HepG2 (cell line): ENCODE results near the gene KAZN. TPM values are rescaled to one million over a fixed set of nuclear protein-coding genes. Genes with fewer than 3 reads are reported as not detected.

Source experiments
- ATAC-seq: fragments of 200-7000 bp; cut with Tn5 transposase; 3 replicates; pipeline ENCODE4 v1.9.1; 2020; ENCODE audit warnings: mild to moderate bottlenecking, moderate library complexity
- BruUV-seq: library from RNA; stranded (reverse); fragments of 400-500 nt; replicated peaks from 2 replicates; lab custom pipeline; 2021; lab: Mats Ljungman, UMichigan
- CTCF ChIA-PET: fragments of 300-600 bp; formaldehyde crosslinking; extraction: SDS; loops from one replicate; lab custom pipeline; 2021; ENCODE audit warnings: low total read pairs, inconsistent platforms, low intra/inter-chr PET ratio; lab: Yijun Ruan, JAX
- POLR2A ChIA-PET: fragments of 350-600 bp; sonication (Branson Sonifier 250); formaldehyde crosslinking; loops from one replicate; lab custom pipeline; 2020; ENCODE audit warnings: antibody characterized with exemption, inconsistent platforms; lab: Yijun Ruan, JAX
- DNase-seq: peaks from one replicate; pipeline ENCODE4 v3.0.0-alpha.2; 2015; ENCODE audit warnings: low spot score
- FAIRE-seq: peaks from 3 replicates; lab custom pipeline; 2011; peaks lifted over from hg19 to GRCh38; lab: Jason Lieb, UNC
- H2AFZ ChIP-seq: one replicate; pipeline ENCODE4 v1.6.1; 2011; ENCODE audit warnings: low read length, inconsistent platforms
- H3K27ac ChIP-seq: fragments of 300-600 bp; 3 replicates; pipeline ENCODE4 v1.8.0; 2011; ENCODE audit warnings: mixed run types, mild to moderate bottlenecking, mixed read lengths, low read length, inconsistent platforms; ENCODE audit not compliant: insufficient read depth; ENCODE audit errors: extremely low read length
- H3K27me3 ChIP-seq, 2 experiments: fragments of 200-600 bp in 1 of 2; 2 replicates in 1 of 2; 3 replicates in 1 of 2; pipeline versions ENCODE4 v1.6.0 to v1.8.0; 2011; ENCODE audit warnings: low read length in 2 of 2, mild to moderate bottlenecking in 2 of 2, moderate library complexity in 2 of 2, inconsistent platforms in 1 of 2; ENCODE audit not compliant: insufficient read depth in 2 of 2, control insufficient read depth in 1 of 2
- H3K36me3 ChIP-seq, 2 experiments: fragments of 200-600 bp in 1 of 2; replicated peaks in 1 of 2; 2 replicates in 1 of 2; 3 replicates in 1 of 2; pipeline versions ENCODE4 v1.5.1 to v1.8.0; 2011; ENCODE audit warnings: low read length in 2 of 2, inconsistent platforms in 1 of 2; ENCODE audit not compliant: insufficient read depth in 2 of 2, control insufficient read depth in 1 of 2
- H3K4me1 ChIP-seq: 2 replicates; pipeline ENCODE4 v1.5.1; 2012; ENCODE audit warnings: low read length, inconsistent platforms; ENCODE audit not compliant: insufficient read depth
- H3K4me2 ChIP-seq: 2 replicates; pipeline ENCODE4 v1.6.0; 2011; ENCODE audit warnings: low read depth, low read length, inconsistent platforms
- H3K4me3 ChIP-seq, 3 experiments: fragments of 200-600 bp in 1 of 3; sonication (generic), shearing (Covaris generic) in 1 of 3; replicated peaks in 1 of 3; 2 replicates each; pipeline ENCODE4 v1.5.1; 2011 to 2016; ENCODE audit warnings: low read length in 3 of 3, inconsistent platforms in 2 of 3, low read depth in 2 of 3, mild to moderate bottlenecking in 2 of 3, control low read depth in 1 of 3, mixed read lengths in 1 of 3; ENCODE audit not compliant: insufficient read depth in 1 of 3
- H3K79me2 ChIP-seq: one replicate; pipeline ENCODE4 v1.6.1; 2011; ENCODE audit warnings: low read length, inconsistent platforms; ENCODE audit not compliant: insufficient read depth
- H3K9ac ChIP-seq: 2 replicates; pipeline ENCODE4 v1.6.0; 2011; ENCODE audit warnings: mild to moderate bottlenecking, low read depth, low read length, inconsistent platforms; ENCODE audit not compliant: insufficient read depth
- H3K9me3 ChIP-seq: 2 replicates; pipeline ENCODE4 v1.5.1; 2012; ENCODE audit warnings: mild to moderate bottlenecking, low read length
- H4K20me1 ChIP-seq: 2 replicates; pipeline ENCODE4 v1.6.0; 2011; ENCODE audit warnings: inconsistent platforms, mild to moderate bottlenecking, low read length, moderate library complexity; ENCODE audit not compliant: insufficient read depth
- FOXJ3 ChIP-seq: sonication (generic); formaldehyde crosslinking; IDR thresholded peaks from 2 replicates; pipeline ENCODE4 v1.4.0; 2020; ENCODE audit warnings: missing genetic modification reagents, mild to moderate bottlenecking, borderline replicate concordance
- FOXO1 ChIP-seq: sonication (generic); formaldehyde crosslinking; IDR thresholded peaks from 2 replicates; pipeline ENCODE4 v1.4.0; 2020; ENCODE audit warnings: missing genetic modification reagents
- HMG20A ChIP-seq: IDR thresholded peaks from 2 replicates; pipeline ENCODE4 v1.6.1; 2016; ENCODE audit warnings: borderline replicate concordance
- MYNN ChIP-seq: sonication (generic); formaldehyde crosslinking; IDR thresholded peaks from 2 replicates; pipeline ENCODE4 v1.4.0; 2020; ENCODE audit warnings: mild to moderate bottlenecking, low read depth, missing genetic modification reagents
- NCOA1 ChIP-seq: sonication (generic); formaldehyde crosslinking; IDR thresholded peaks from 2 replicates; pipeline ENCODE4 v1.9.0; 2021; ENCODE audit warnings: missing genetic modification reagents
- SNRNP70 ChIP-seq: fragments of 200-400 bp; formaldehyde crosslinking; IDR thresholded peaks from 2 replicates; pipeline ENCODE4 v1.6.1; 2017; ENCODE audit warnings: mild to moderate bottlenecking, low read depth, low read length, moderate library complexity
- TEAD2 ChIP-seq: sonication (generic); formaldehyde crosslinking; IDR thresholded peaks from 2 replicates; pipeline ENCODE4 v1.9.0; 2021; ENCODE audit warnings: missing genetic modification reagents
- ZNF251 ChIP-seq: sonication (generic); formaldehyde crosslinking; IDR thresholded peaks from 2 replicates; pipeline ENCODE4 v1.9.0; 2021; ENCODE audit warnings: mild to moderate bottlenecking, missing genetic modification reagents
- ZNF264 ChIP-seq: sonication (generic); formaldehyde crosslinking; IDR thresholded peaks from 2 replicates; pipeline ENCODE4 v1.4.0; 2020; ENCODE audit warnings: missing genetic modification reagents
- WGBS: methylation state at CpG from one replicate; pipeline ENCODE4 v1.1.6; 2017; ENCODE audit warnings: low lambda C conversion rate; 5-methylcytosine and 5-hydroxymethylcytosine counted together
- in situ Hi-C: cut with HindIII; loops from 2 replicates; pipeline ENCODE4 v1.10.0; 2017; ENCODE audit warnings: low pct_unique_long_range_greater_than_20kb; ENCODE audit not compliant: extremely low pct_ligation_motif_present
- intact Hi-C: fragments of 100-400 bp; cut with micrococcal nuclease; formaldehyde crosslinking; loops from one replicate; pipeline ENCODE4 v1.10.0; 2022; ENCODE audit not compliant: unreplicated experiment
- polyA plus RNA-seq, 8 experiments: library from polyadenylated mRNA; depleted of rRNA in 3 of 8; stranded (reverse) in 7 of 8; unstranded in 1 of 8; fragments of >200 nt; fragmentation: Illumina TruSeq in 4 of 8; extraction: Trizol in 4 of 8; gene quantifications; 2 replicates each; pipeline versions ENCODE4 v1.2.1 to v1.2.3, GENCODE V29; 2011 to 2016; ENCODE audit warnings: low read depth in 4 of 8, missing spikeins in 1 of 8, mixed read lengths in 1 of 8; ENCODE audit not compliant: insufficient read depth in 1 of 8
- total RNA-seq, 5 experiments: library from RNA; depleted of rRNA; stranded (reverse); fragments of >200 nt; fragmentation: Illumina TruSeq; extraction: Trizol; gene quantifications; 2 replicates each; pipeline ENCODE4 v1.2.3, GENCODE V29; 2016; ENCODE audit warnings: low read depth in 1 of 5
- TF ChIP-seq, protein P1 (sequence below): sonication (generic); formaldehyde crosslinking; IDR thresholded peaks from 2 replicates; pipeline ENCODE4 v1.4.0; 2020; ENCODE audit warnings: missing genetic modification reagents, borderline replicate concordance
- TF ChIP-seq, protein P2 (sequence below): sonication (generic); formaldehyde crosslinking; IDR thresholded peaks from 2 replicates; pipeline ENCODE4 v1.4.0; 2020; ENCODE audit warnings: missing genetic modification reagents, borderline replicate concordance
- TF ChIP-seq, protein P3 (sequence below): sonication (generic); formaldehyde crosslinking; IDR thresholded peaks from 2 replicates; pipeline ENCODE4 v1.5.0; 2020; ENCODE audit warnings: missing genetic modification reagents
- TF ChIP-seq, protein P4 (sequence below): sonication (generic); formaldehyde crosslinking; IDR thresholded peaks from 2 replicates; pipeline ENCODE4 v1.5.1; 2020; ENCODE audit warnings: mild to moderate bottlenecking, missing genetic modification reagents, borderline replicate concordance
- TF ChIP-seq, protein P5 (sequence below): sonication (generic); formaldehyde crosslinking; IDR thresholded peaks from 2 replicates; pipeline ENCODE4 v1.8.0; 2023; ENCODE audit warnings: mild to moderate bottlenecking, missing genetic modification reagents

KAZN gene
- total and polyA plus RNA-seq, 2 of the 13 experiments (the other 11 are each of a cell fraction or from before 2014, with no cell fraction given): 10.4 to 13.5 TPM

DNA sequence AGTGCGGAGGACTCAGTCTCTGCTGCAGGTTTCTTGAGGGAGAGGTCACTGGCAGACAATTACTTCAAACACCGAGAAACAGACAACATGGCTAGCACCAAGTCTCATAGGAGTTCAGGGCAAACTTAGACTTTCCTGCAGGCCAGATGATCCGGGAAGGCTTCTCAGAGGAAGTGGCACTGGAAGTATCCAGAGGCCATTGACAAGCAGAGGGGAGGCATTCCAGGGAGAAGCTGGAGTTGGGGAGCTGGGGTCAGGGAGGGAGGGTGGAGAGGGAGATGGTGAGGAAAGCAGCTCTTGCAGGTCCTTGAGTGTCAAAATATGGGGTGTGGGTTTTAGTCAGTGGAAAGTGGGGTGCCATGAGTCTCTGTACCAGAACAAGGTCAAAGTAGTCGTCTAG, 147.9 kb downstream of the KAZN start:
- CTCF ChIA-PET: no interaction called here
- no peak for FAIRE-seq
- Histone ChIP-seq H2AFZ (no peak overlapping the region), H3K9me3 (no peaks in the 10 kb centered on the region), H3K4me2 (no peak overlapping the region), H3K79me2 (no peaks in the 10 kb centered on the region), H4K20me1 (no peaks in the 10 kb centered on the region), H3K4me1 (no peaks in the 10 kb centered on the region), H3K36me3 (no peaks in the 10 kb centered on the region), H3K4me3 (no peak overlapping the region), H3K27me3 (peaks cover 0 to 10% of the 10 kb centered on the region in 2 experiments; a peak in 3 of 5 replicates), H3K27ac (no peak overlapping the region), H3K9ac (no peak overlapping the region)
- POLR2A ChIA-PET: no interaction called here
- no peak for DNase-seq
- whole genome bisulfite sequencing: 27% methylated on average over 4 of the region's 4 CpGs
- ATAC-seq: no peak
- BruUV-seq: no TSS peak
- intact Hi-C loops (no loop called here), in situ Hi-C loops (no loop called here)
- no peak for TF ChIP-seq NCOA1 (CRISPR knock-in tag)
- TF ChIP-seq, protein P1, sequence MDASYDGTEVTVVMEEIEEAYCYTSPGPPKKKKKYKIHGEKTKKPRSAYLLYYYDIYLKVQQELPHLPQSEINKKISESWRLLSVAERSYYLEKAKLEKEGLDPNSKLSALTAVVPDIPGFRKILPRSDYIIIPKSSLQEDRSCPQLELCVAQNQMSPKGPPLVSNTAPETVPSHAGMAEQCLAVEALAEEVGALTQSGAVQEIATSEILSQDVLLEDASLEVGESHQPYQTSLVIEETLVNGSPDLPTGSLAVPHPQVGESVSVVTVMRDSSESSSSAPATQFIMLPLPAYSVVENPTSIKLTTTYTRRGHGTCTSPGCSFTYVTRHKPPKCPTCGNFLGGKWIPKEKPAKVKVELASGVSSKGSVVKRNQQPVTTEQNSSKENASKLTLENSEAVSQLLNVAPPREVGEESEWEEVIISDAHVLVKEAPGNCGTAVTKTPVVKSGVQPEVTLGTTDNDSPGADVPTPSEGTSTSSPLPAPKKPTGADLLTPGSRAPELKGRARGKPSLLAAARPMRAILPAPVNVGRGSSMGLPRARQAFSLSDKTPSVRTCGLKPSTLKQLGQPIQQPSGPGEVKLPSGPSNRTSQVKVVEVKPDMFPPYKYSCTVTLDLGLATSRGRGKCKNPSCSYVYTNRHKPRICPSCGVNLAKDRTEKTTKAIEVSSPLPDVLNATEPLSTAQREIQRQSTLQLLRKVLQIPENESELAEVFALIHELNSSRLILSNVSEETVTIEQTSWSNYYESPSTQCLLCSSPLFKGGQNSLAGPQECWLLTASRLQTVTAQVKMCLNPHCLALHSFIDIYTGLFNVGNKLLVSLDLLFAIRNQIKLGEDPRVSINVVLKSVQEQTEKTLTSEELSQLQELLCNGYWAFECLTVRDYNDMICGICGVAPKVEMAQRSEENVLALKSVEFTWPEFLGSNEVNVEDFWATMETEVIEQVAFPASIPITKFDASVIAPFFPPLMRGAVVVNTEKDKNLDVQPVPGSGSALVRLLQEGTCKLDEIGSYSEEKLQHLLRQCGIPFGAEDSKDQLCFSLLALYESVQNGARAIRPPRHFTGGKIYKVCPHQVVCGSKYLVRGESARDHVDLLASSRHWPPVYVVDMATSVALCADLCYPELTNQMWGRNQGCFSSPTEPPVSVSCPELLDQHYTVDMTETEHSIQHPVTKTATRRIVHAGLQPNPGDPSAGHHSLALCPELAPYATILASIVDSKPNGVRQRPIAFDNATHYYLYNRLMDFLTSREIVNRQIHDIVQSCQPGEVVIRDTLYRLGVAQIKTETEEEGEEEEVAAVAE (CRISPR knock-in tag): no peak
- no peak for TF ChIP-seq SNRNP70
- no peak for TF ChIP-seq FOXJ3 (CRISPR knock-in tag)
- TF ChIP-seq, protein P2, sequence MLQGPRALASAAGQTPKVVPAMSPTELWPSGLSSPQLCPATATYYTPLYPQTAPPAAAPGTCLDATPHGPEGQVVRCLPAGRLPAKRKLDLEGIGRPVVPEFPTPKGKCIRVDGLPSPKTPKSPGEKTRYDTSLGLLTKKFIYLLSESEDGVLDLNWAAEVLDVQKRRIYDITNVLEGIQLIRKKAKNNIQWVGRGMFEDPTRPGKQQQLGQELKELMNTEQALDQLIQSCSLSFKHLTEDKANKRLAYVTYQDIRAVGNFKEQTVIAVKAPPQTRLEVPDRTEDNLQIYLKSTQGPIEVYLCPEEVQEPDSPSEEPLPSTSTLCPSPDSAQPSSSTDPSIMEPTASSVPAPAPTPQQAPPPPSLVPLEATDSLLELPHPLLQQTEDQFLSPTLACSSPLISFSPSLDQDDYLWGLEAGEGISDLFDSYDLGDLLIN (CRISPR knock-in tag): no peak
- no peak for TF ChIP-seq FOXO1 (CRISPR knock-in tag)
- TF ChIP-seq ZNF251 (CRISPR knock-in tag): no peak
- TF ChIP-seq, protein P3, sequence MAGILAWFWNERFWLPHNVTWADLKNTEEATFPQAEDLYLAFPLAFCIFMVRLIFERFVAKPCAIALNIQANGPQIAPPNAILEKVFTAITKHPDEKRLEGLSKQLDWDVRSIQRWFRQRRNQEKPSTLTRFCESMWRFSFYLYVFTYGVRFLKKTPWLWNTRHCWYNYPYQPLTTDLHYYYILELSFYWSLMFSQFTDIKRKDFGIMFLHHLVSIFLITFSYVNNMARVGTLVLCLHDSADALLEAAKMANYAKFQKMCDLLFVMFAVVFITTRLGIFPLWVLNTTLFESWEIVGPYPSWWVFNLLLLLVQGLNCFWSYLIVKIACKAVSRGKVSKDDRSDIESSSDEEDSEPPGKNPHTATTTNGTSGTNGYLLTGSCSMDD (CRISPR knock-in tag): no peak
- TF ChIP-seq HMG20A (CRISPR knock-in tag): no peak
- no peak for TF ChIP-seq MYNN (CRISPR knock-in tag)
- TF ChIP-seq, protein P4, sequence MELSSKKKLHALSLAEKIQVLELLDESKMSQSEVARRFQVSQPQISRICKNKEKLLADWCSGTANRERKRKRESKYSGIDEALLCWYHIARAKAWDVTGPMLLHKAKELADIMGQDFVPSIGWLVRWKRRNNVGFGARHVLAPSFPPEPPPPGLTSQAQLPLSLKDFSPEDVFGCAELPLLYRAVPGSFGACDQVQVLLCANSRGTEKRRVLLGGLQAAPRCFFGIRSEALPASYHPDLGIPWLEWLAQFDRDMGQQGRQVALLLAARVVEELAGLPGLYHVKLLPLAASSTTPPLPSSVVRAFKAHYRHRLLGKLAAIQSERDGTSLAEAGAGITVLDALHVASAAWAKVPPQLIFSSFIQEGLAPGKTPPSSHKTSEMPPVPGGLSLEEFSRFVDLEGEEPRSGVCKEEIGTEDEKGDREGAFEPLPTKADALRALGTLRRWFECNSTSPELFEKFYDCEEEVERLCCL (CRISPR knock-in tag): no peak
- TF ChIP-seq TEAD2 (CRISPR knock-in tag): no peak
- TF ChIP-seq, protein P5, sequence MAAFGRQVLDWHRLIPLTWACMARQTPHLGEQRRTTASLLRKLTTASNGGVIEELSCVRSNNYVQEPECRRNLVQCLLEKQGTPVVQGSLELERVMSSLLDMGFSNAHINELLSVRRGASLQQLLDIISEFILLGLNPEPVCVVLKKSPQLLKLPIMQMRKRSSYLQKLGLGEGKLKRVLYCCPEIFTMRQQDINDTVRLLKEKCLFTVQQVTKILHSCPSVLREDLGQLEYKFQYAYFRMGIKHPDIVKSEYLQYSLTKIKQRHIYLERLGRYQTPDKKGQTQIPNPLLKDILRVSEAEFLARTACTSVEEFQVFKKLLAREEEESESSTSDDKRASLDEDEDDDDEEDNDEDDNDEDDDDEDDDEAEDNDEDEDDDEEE: no peak
- TF ChIP-seq ZNF264 (CRISPR knock-in tag): no peak
